Progenitor cell of endocrine pancreas (in vitro differentiated cells): ENCODE measurements around the gene STK39. TPM values are rescaled to one million over a fixed set of nuclear protein-coding genes. Genes with fewer than 3 reads are reported as not detected.

ENCODE experiments used
- DNase-seq: peaks from one replicate; pipeline ENCODE4 v3.0.0; 2021; ENCODE audit warnings: low spot score; ENCODE audit not compliant: unreplicated experiment
- H3K27ac Mint-ChIP-seq: 2 replicates; pipeline ENCODE4 v1.8.0; 2021; ENCODE audit warnings: mild to moderate bottlenecking, moderate library complexity, mixed read lengths
- H3K27me3 Mint-ChIP-seq: 2 replicates; pipeline ENCODE4 v1.8.0; 2021; ENCODE audit warnings: mixed read lengths
- H3K36me3 Mint-ChIP-seq: 2 replicates; pipeline ENCODE4 v1.8.0; 2022; ENCODE audit warnings: mixed read lengths; ENCODE audit not compliant: insufficient read depth
- H3K4me1 Mint-ChIP-seq: 2 replicates; pipeline ENCODE4 v1.8.0; 2021; ENCODE audit warnings: low read depth, mixed read lengths
- H3K4me3 Mint-ChIP-seq: 2 replicates; pipeline ENCODE4 v1.8.0; 2021; ENCODE audit warnings: low read depth, mild to moderate bottlenecking, moderate library complexity, mixed read lengths
- H3K9me3 Mint-ChIP-seq: 2 replicates; pipeline ENCODE4 v1.8.0; 2021; ENCODE audit warnings: low read depth, mixed read lengths
- CTCF ChIP-seq: fragments of 200-600 bp; sonication (generic); IDR thresholded peaks from one replicate; pipeline ENCODE4 v1.5.0; 2021; ENCODE audit warnings: antibody characterized with exemption, mild to moderate bottlenecking; ENCODE audit not compliant: unreplicated experiment
- total RNA-seq: library from RNA; stranded (reverse); gene quantifications from 2 replicates; pipeline ENCODE4 v1.2.1, GENCODE V29; 2021

STK39 gene
- total RNA-seq, 1 donor from 2014 or later = 22.9 TPM

GRCh38 chr2:167955264-167955906 is 292.0 kb downstream of the STK39 start:
- Mint-ChIP-seq H3K9me3 (peaks cover 4% of the 10 kb centered on the region), H3K27ac (no peak overlapping the region), H3K36me3 (peaks cover 2% of the 10 kb centered on the region), H3K4me1 (peaks cover 2% of the 10 kb centered on the region), H3K27me3 (no peaks in the 10 kb centered on the region), H3K4me3 (no peak overlapping the region)
- DNase-seq = no peak
- no peak for TF ChIP-seq CTCF

GRCh38 chr2:167954495-167954894 is 292.9 kb downstream of the STK39 start:
- peaks cover 2% of the 10 kb centered on the region for H3K36me3 Mint-ChIP-seq
- H3K9me3 Mint-ChIP-seq = peaks cover 4% of the 10 kb centered on the region
- no peak overlapping the region for H3K27ac Mint-ChIP-seq
- H3K27me3 Mint-ChIP-seq = no peaks in the 10 kb centered on the region
- peaks cover 2% of the 10 kb centered on the region for H3K4me1 Mint-ChIP-seq
- no peak for TF ChIP-seq CTCF
- no peak for DNase-seq
- no peak overlapping the region for H3K4me3 Mint-ChIP-seq

- H3K36me3 Mint-ChIP-seq = peaks cover 3% of the 10 kb centered on the region
- H3K27ac Mint-ChIP-seq = no peak overlapping the region
- H3K9me3 Mint-ChIP-seq = peaks cover 7% of the 10 kb centered on the region
- peaks cover 2% of the 10 kb centered on the region for H3K4me1 Mint-ChIP-seq
- H3K27me3 Mint-ChIP-seq = no peaks in the 10 kb centered on the region
- TF ChIP-seq CTCF = no peak
- no peak for DNase-seq
- H3K4me3 Mint-ChIP-seq = no peak overlapping the region
Observed at GRCh38 chr2:167953776-167954175, 293.6 kb downstream of the STK39 start.

GRCh38 chr2:167950571-167950970 is 296.8 kb downstream of the STK39 start:
- no peaks in the 10 kb centered on the region for H3K27me3 Mint-ChIP-seq
- TF ChIP-seq CTCF = no peak

GRCh38 chr2:167946441-167946841 is 301.0 kb downstream of the STK39 start:
- Mint-ChIP-seq H3K36me3 (peaks cover 1% of the 10 kb centered on the region), H3K4me3 (no peak overlapping the region), H3K27me3 (no peaks in the 10 kb centered on the region), H3K9me3 (peaks cover 10% of the 10 kb centered on the region), H3K4me1 (no peaks in the 10 kb centered on the region), H3K27ac (no peak overlapping the region)
- TF ChIP-seq CTCF = no peak
- no peak for DNase-seq

More at GRCh38 chr2:167950571-167950970, 296.8 kb downstream of the STK39 start:
- Mint-ChIP-seq H3K27ac (no peak overlapping the region), H3K4me1 (no peaks in the 10 kb centered on the region), H3K9me3 (peaks cover 10% of the 10 kb centered on the region), H3K4me3 (no peak overlapping the region), H3K36me3 (peaks cover 3% of the 10 kb centered on the region)
- no peak for DNase-seq
